Muscle of leg (tissue), 11 donors: ENCODE measurements around the gene ITGAV. TPM values are rescaled to one million over a fixed set of nuclear protein-coding genes. Genes with fewer than 3 reads are reported as not detected.

Experiments
- DNase-seq: peaks from one replicate; pipeline ENCODE4 v3.0.0; 2013
- H3K27ac ChIP-seq: one replicate; pipeline ENCODE4 v1.5.1; 2013; ENCODE audit warnings: mild to moderate bottlenecking, low read length, control low read depth
- H3K27me3 ChIP-seq: one replicate; pipeline ENCODE4 v1.6.1; 2013; ENCODE audit warnings: low read length; ENCODE audit not compliant: control insufficient read depth, insufficient read depth
- H3K36me3 ChIP-seq: one replicate; pipeline ENCODE4 v1.6.1; 2013; ENCODE audit warnings: low read length; ENCODE audit not compliant: control insufficient read depth, insufficient read depth
- H3K4me1 ChIP-seq: one replicate; pipeline ENCODE4 v1.6.1; 2013; ENCODE audit warnings: low read length; ENCODE audit not compliant: control insufficient read depth, insufficient read depth
- H3K4me3 ChIP-seq: one replicate; pipeline ENCODE4 v1.5.1; 2013; ENCODE audit warnings: low read length, control low read depth
- H3K9me3 ChIP-seq: replicated peaks from 2 replicates; pipeline ENCODE4 v1.6.1; 2013; ENCODE audit warnings: low read depth, low read length; ENCODE audit not compliant: control insufficient read depth
- WGBS: methylation state at CpG from one replicate; pipeline ENCODE4 v1.1.5; 2013; ENCODE audit warnings: missing lambda C conversion rate; ENCODE audit not compliant: insufficient coverage; 5-methylcytosine and 5-hydroxymethylcytosine counted together
- polyA plus RNA-seq, 8 donors: library from polyadenylated mRNA; unstranded; fragments of 120-200 nt; gene quantifications; one replicate each; pipeline versions ENCODE4 v1.2.1 to v1.2.3, GENCODE V29; 2013; ENCODE audit warnings: inconsistent platforms in 1 of 8, low replicate concordance in 1 of 8; ENCODE audit not compliant: insufficient read length in 8 of 8, insufficient read depth in 1 of 8
- total RNA-seq: library from RNA; stranded (reverse); fragments of 120-200 nt; gene quantifications from one replicate; pipeline ENCODE4 v1.2.4, GENCODE V29; 2013

Gene ITGAV
- total and polyA plus RNA-seq, 9 donors, result 18.1 to 47.1 (median 26.3) TPM

DNA sequence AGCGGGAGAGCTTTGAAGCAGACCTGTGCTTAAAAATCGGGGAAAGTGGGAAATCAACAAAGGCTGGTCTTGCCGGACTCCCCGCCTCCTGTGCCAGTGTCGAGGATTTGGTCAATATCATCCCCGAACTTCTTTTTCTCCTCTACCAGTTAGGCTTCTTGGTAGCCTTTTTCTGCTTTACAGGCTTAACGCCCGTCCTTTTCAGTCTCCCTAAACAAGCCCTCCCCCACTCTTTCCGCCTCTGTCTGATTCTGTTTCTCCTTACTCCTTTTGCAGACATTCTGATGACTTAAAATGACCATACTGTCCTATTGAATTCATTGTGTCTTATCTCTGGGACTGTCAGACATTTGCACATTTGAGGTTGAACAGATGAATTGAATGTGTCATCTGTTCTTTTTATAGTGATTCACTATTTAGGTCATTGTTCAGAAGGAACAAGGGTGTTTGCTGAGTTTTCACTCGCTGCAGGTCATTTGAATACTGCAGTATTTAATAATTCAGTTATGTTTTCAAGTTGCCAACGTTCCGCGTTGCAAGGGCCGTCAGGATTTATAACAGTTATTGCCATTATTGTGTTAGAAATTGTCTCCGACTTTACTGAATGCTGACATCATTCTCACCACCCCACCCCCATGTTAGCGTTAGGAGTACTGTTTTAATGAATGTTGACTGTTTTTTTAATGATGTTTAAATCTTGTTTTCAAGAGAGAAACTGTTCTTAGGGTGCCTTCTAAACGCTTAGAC is 1.1 kb downstream of the ITGAV start:
- peak; percentile 81 for DNase-seq
- H3K4me1 ChIP-seq, result peaks cover 3% of the 10 kb centered on the region
- WGBS, result 0% methylated on average over 8 of the region's 17 CpGs

GRCh38 chr2:186591506-186591890 is 1.6 kb downstream of the ITGAV start:
- no peak for DNase-seq
- Histone ChIP-seq H3K27me3 (no peaks in the 10 kb centered on the region), H3K36me3 (no peaks in the 10 kb centered on the region), H3K27ac (peak overlapping the region; percentile 94), H3K4me1 (peaks cover 3% of the 10 kb centered on the region), H3K4me3 (peak overlapping the region; percentile 79), H3K9me3 (no peaks in the 10 kb centered on the region)
- WGBS, result no CpG with 5 or more reads among the region's 3 CpGs

More for the DNA sequence above, 1.1 kb downstream of the ITGAV start:
- H3K9me3 ChIP-seq, result no peaks in the 10 kb centered on the region
- no peaks in the 10 kb centered on the region for H3K27me3 ChIP-seq
- peak overlapping the region; percentile 79 for H3K4me3 ChIP-seq
- H3K27ac ChIP-seq, result peak overlapping the region; percentile 94
- no peaks in the 10 kb centered on the region for H3K36me3 ChIP-seq

DNA sequence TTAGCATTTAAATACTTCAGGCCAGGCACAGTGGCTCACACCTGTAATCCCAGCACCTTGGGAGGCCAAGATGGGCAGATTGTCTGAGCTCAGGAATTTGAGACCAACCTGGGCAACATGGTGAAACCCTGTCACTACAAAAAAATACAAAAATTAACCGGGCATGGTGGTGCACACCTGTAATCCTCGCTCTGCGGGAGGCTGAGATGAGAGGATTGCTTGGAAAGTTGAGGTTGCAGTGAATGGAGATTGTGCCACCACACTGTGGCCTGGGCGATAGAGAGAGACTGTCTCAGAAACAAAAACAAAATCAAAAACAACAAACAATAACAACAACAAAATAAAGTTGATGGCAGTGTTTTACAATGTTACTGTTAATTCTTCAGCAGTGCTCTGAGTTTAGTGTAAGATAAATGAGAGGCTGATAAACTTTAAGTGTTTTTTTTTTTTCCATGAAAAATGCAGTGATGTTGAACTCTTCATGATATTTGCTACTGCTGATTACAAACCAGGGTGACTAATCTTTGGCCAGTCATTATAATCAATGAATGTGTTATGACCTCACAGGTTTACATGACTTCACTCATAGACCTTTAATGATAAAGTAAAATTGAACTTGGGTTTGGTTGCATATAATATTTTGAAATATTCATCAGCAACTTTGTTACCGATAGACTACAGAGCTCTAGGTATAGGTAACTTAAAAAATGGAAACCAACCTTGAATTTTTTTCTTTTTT is 2.5 kb downstream of the ITGAV start:
- Histone ChIP-seq H3K4me3 (no peak overlapping the region), H3K9me3 (no peaks in the 10 kb centered on the region), H3K36me3 (no peaks in the 10 kb centered on the region), H3K27ac (no peak overlapping the region), H3K4me1 (peaks cover 3% of the 10 kb centered on the region), H3K27me3 (no peaks in the 10 kb centered on the region)
- no peak for DNase-seq
- no CpG with 5 or more reads among the region's 5 CpGs for WGBS

DNA sequence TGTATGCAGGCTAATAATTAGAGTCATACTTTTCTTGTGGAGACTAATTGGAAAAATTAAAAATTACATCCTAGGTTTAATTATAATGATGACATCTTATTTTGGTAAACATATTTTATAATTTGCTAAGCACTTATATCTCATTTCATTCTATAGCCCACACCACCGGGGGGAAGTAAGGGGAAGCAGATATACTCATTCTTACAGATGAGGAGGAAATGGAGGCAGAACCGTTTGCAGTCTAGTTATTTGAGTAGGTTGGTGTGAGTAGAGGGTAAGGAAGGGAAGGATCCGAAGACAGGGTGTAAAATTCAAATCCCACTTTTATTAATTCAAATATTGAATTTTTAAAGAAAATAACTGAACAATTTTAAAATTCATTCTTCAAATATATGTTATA is 3.7 kb downstream of the ITGAV start:
- H3K4me1 ChIP-seq, result peaks cover 3% of the 10 kb centered on the region
- WGBS, result no CpG with 5 or more reads among the region's 3 CpGs
- no peak overlapping the region for H3K4me3 ChIP-seq
- no peaks in the 10 kb centered on the region for H3K36me3 ChIP-seq
- no peak for DNase-seq
- H3K27me3 ChIP-seq, result no peaks in the 10 kb centered on the region
- H3K27ac ChIP-seq, result no peak overlapping the region
- H3K9me3 ChIP-seq, result no peaks in the 10 kb centered on the region

- no peaks in the 10 kb centered on the region for H3K27me3 ChIP-seq
- H3K4me1 ChIP-seq, result peaks cover under 1% of the 10 kb centered on the region
- no peaks in the 10 kb centered on the region for H3K9me3 ChIP-seq
- no peak overlapping the region for H3K27ac ChIP-seq
- no peak for DNase-seq
- no peaks in the 10 kb centered on the region for H3K36me3 ChIP-seq
- no peak overlapping the region for H3K4me3 ChIP-seq
- 50% methylated on average over 2 of the region's 4 CpGs for WGBS
Measured at GRCh38 chr2:186594001-186594722, 4.3 kb downstream of the ITGAV start.

- peak; percentile 17 for DNase-seq
- no peak overlapping the region for H3K27ac ChIP-seq
- H3K4me1 ChIP-seq, result no peaks in the 10 kb centered on the region
- H3K9me3 ChIP-seq, result no peaks in the 10 kb centered on the region
- H3K36me3 ChIP-seq, result no peaks in the 10 kb centered on the region
- 80% methylated on average over 1 of the region's 2 CpGs for WGBS
- H3K4me3 ChIP-seq, result no peak overlapping the region
- no peaks in the 10 kb centered on the region for H3K27me3 ChIP-seq
Measured at GRCh38 chr2:186595219-186595618, 5.4 kb downstream of the ITGAV start.

DNA sequence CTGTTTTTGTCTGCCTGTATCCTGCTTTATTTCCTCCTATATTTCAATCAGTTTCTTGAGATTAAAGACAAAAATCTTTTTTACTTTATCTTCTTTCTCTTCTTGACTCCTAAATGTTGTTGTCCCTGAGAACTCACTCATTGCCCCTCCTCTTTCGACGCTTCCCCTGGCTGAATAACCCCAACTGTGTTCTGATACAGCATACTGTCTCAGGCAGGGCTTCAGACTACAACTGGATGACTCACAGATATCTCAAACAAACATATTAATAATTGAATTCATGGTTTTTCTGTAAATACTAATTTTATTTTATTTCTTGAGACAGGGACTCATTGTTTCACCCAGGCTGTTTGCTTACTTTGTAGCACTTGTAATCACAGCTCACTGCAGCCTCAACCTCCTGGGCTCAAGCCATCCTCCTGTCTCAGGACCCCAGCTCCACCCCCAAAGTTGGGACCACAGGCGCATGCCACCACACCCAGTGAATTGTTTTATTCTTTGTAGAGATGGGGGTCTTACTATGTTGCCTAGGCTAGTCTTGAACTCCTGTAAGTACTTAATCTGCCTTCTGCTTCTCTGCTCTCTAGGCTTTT is 9.4 kb downstream of the ITGAV start:
- Histone ChIP-seq H3K27me3 (no peaks in the 10 kb centered on the region), H3K4me3 (no peak overlapping the region), H3K27ac (no peak overlapping the region), H3K4me1 (no peaks in the 10 kb centered on the region), H3K36me3 (no peaks in the 10 kb centered on the region), H3K9me3 (no peaks in the 10 kb centered on the region)
- no peak for DNase-seq
- 69% methylated on average over 2 of the region's 3 CpGs for WGBS

GRCh38 chr2:186603286-186603685 is 13.4 kb downstream of the ITGAV start:
- Histone ChIP-seq H3K9me3 (no peaks in the 10 kb centered on the region), H3K4me3 (no peak overlapping the region), H3K4me1 (no peaks in the 10 kb centered on the region), H3K27me3 (no peaks in the 10 kb centered on the region), H3K36me3 (peaks cover 3% of the 10 kb centered on the region), H3K27ac (no peak overlapping the region)
- no CpG with 5 or more reads among the region's 1 CpG for WGBS
- peak; percentile 48 for DNase-seq

GRCh38 chr2:186605041-186605440 is 15.2 kb downstream of the ITGAV start:
- WGBS, result 58% methylated on average over 2 of the region's 3 CpGs
- H3K4me3 ChIP-seq, result no peak overlapping the region
- H3K36me3 ChIP-seq, result peaks cover 3% of the 10 kb centered on the region
- H3K27ac ChIP-seq, result no peak overlapping the region
- no peaks in the 10 kb centered on the region for H3K9me3 ChIP-seq
- no peak for DNase-seq
- no peaks in the 10 kb centered on the region for H3K27me3 ChIP-seq
- no peaks in the 10 kb centered on the region for H3K4me1 ChIP-seq
